HCT116 (cell line): ENCODE data around the gene TM9SF4. TPM values are rescaled to one million over a fixed set of nuclear protein-coding genes. Genes with fewer than 3 reads are reported as not detected.

ENCODE experiments used
- ATAC-seq: fragments of 200-7000 bp; cut with Tn5 transposase; 2 replicates; pipeline ENCODE4 v1.9.1; 2020; ENCODE audit warnings: mild to moderate bottlenecking, moderate library complexity
- BruUV-seq: library from RNA; stranded (reverse); fragments of 400-500 nt; replicated peaks from 2 replicates; lab custom pipeline; 2021; lab: Mats Ljungman, UMichigan
- CTCF ChIA-PET: fragments of 300-600 bp; sonication (Branson Sonifier 250); formaldehyde crosslinking; loops from one replicate; lab custom pipeline; 2021; ENCODE audit warnings: antibody characterized with exemption; lab: Charles Lee
- POLR2A ChIA-PET: fragments of 300-600, 350-600 bp; sonication (Branson Sonifier 250); formaldehyde crosslinking; loops from one replicate; lab custom pipeline; 2021; ENCODE audit warnings: antibody characterized with exemption; lab: Charles Lee
- RAD21 ChIA-PET, 2 experiments: fragments of 300-600 bp; sonication (Branson Sonifier 250); formaldehyde crosslinking; loops; one replicate each; lab custom pipeline; 2023; ENCODE audit warnings: low total read pairs in 2 of 2; ENCODE audit not compliant: uncharacterized antibody in 2 of 2, unreplicated experiment in 2 of 2, low non-redundant PET in 1 of 2; lab: Charles Lee
- DNase-seq: peaks from one replicate; pipeline ENCODE4 v3.0.0-alpha.2; 2010; ENCODE audit warnings: low read depth, low spot score
- H2AFZ ChIP-seq: fragments of 200-600 bp; shearing (Covaris generic), sonication (generic); 2 replicates; pipeline ENCODE4 v1.6.1; 2017; ENCODE audit warnings: low read depth, mixed run types, mixed read lengths, antibody characterized with exemption, low read length; ENCODE audit not compliant: poor library complexity, severe bottlenecking
- H3K27ac ChIP-seq: 2 replicates; pipeline ENCODE4 v1.5.1; 2012; ENCODE audit warnings: low read depth, low read length
- H3K27me3 ChIP-seq: fragments of 200-600 bp; sonication (generic); 2 replicates; pipeline ENCODE4 v1.6.1; 2016; ENCODE audit warnings: mixed run types, low read length, mixed read lengths; ENCODE audit not compliant: insufficient read depth
- H3K36me3 ChIP-seq, 2 experiments: fragments of 200-500 bp in 1 of 2; fragments of 200-600 bp in 1 of 2; sonication (Bioruptor generic) in 1 of 2; sonication (generic) in 1 of 2; 2 replicates each; pipeline versions ENCODE4 v1.5.1 to v1.6.1; 2014 to 2016; ENCODE audit warnings: low read length in 2 of 2, inconsistent platforms in 1 of 2, mixed read lengths in 1 of 2, mixed run types in 1 of 2; ENCODE audit not compliant: insufficient read depth in 2 of 2, control insufficient read depth in 1 of 2
- H3K4me1 ChIP-seq, 2 experiments: fragments of 200-600 bp in 1 of 2; sonication (generic) in 1 of 2; 2 replicates each; pipeline versions ENCODE4 v1.5.1 to v1.6.1; 2012 to 2017; ENCODE audit warnings: low read length in 2 of 2, inconsistent platforms in 1 of 2, mild to moderate bottlenecking in 1 of 2, mixed read lengths in 1 of 2, mixed run types in 1 of 2, moderate library complexity in 1 of 2; ENCODE audit not compliant: insufficient read depth in 2 of 2, control insufficient read depth in 1 of 2
- H3K4me2 ChIP-seq: fragments of 200-600 bp; sonication (generic); 2 replicates; pipeline ENCODE4 v1.6.1; 2017; ENCODE audit warnings: mixed run types, low read length, mixed read lengths
- H3K4me3 ChIP-seq, 2 experiments: fragments of 200-600 bp in 1 of 2; sonication (generic) in 1 of 2; replicated peaks in 1 of 2; 2 replicates each; pipeline ENCODE4 v1.5.1; 2011 to 2016; ENCODE audit warnings: low read length in 2 of 2, control low read depth in 1 of 2, low read depth in 1 of 2, mild to moderate bottlenecking in 1 of 2, mixed read lengths in 1 of 2, mixed run types in 1 of 2
- H3K79me2 ChIP-seq: fragments of 200-600 bp; sonication (generic); 2 replicates; pipeline ENCODE4 v1.6.1; 2017; ENCODE audit warnings: mild to moderate bottlenecking, mixed run types, low read length, moderate library complexity, mixed read lengths; ENCODE audit not compliant: insufficient read depth
- H3K9ac ChIP-seq: fragments of 200-600 bp; sonication (generic); 2 replicates; pipeline ENCODE4 v1.6.1; 2016; ENCODE audit warnings: low read length, mixed read lengths
- H3K9me2 ChIP-seq: fragments of 200-600 bp; sonication (generic), shearing (Covaris generic); 2 replicates; pipeline ENCODE4 v1.6.1; 2017; ENCODE audit warnings: mixed run types, mild to moderate bottlenecking, moderate library complexity; ENCODE audit not compliant: insufficient read depth
- H3K9me3 ChIP-seq, 2 experiments: fragments of 200-500 bp in 1 of 2; fragments of 200-600 bp in 1 of 2; sonication (Bioruptor generic) in 1 of 2; sonication (generic) in 1 of 2; 2 replicates each; pipeline ENCODE4 v1.6.1; 2014 to 2017; ENCODE audit warnings: low read length in 2 of 2, mixed read lengths in 2 of 2, inconsistent platforms in 1 of 2, low read depth in 1 of 2, mild to moderate bottlenecking in 1 of 2, mixed run types in 1 of 2, moderate library complexity in 1 of 2; ENCODE audit not compliant: control insufficient read depth in 1 of 2, insufficient read depth in 1 of 2
- H4K20me1 ChIP-seq: fragments of 200-600 bp; sonication (generic), shearing (Covaris generic); 2 replicates; pipeline ENCODE4 v1.6.1; 2017; ENCODE audit warnings: mixed run types, mild to moderate bottlenecking, moderate library complexity; ENCODE audit not compliant: insufficient read depth
- CEBPB ChIP-seq: IDR thresholded peaks from 2 replicates; pipeline ENCODE4 v1.6.1; 2012; ENCODE audit warnings: low read depth
- POLR2AphosphoS5 ChIP-seq: IDR thresholded peaks from 2 replicates; pipeline ENCODE4 v1.6.1; 2011; ENCODE audit warnings: mild to moderate bottlenecking, low read depth, low read length, moderate library complexity
- SIN3A ChIP-seq: IDR thresholded peaks from 2 replicates; pipeline ENCODE4 v1.6.1; 2012; ENCODE audit warnings: low read depth
- intact Hi-C: fragments of 100-400 bp; cut with micrococcal nuclease; formaldehyde crosslinking; loops from 2 replicates; pipeline ENCODE4 v1.10.0; 2022
- total RNA-seq: library from RNA; stranded (reverse); gene quantifications from one replicate; pipeline ENCODE4 v1.2.1, GENCODE V29; 2021; ENCODE audit not compliant: unreplicated experiment

The TM9SF4 gene
- total RNA-seq, 1 experiment from 2014 or later, result 51.2 TPM

DNA sequence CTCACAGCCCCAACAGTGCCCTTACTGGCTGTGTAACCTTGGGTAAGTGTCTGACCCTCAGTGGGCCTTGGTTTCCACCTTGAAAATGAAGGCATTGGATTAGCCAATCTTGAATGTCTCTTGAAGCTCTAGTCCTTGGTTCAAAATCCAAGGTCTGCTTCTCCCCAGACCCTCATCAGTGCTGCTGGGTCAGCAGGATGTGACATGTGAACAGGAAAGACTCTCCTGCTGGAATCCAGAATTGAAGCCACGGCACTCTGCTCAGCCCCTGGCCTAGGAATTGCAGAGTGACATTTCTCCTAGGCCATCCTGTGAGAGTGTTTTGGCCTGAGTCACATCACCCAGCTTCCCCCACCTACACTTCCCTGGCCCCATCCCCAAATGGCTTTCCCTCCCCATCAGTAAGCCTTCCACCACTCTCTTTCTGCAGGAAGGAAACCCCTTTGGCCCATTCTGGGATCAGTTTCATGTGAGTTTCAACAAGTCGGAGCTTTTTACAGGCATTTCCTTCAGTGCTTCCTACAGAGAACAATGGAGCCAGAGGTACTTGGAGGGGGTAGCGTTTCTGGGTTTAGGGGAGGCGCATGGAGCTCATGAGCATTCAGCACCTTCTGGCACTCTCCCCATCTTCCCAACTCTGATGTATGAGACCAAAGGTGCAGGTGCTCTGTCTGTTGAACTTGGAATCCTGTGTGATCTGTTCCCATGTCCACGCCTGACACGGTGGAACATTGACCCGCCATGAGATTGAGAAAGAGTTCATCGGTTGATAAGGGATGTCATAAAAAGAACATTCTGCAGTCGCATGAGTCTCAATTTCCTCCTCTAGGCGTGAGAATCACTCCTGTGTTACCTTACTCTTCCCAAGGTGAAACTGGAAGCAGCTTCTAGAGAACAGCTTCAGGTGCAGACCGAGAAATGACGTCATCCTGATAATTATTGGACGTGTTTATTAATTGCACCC is 106.9 kb downstream of the TM9SF4 start:
- intact Hi-C loops, result loop anchor here (10.0 kb wide), 1 partner anchor 62 kb away; no protein-coding TSS in a partner anchor
- no TSS peak for BruUV-seq
- H3K9me3 ChIP-seq, result no peaks in the 10 kb centered on the region

More for the DNA sequence above, 106.9 kb downstream of the TM9SF4 start:
- no peak for ATAC-seq
- ChIA-PET POLR2A (no interaction called here), CTCF (no interaction called here), RAD21 (no interaction called here)
- TF ChIP-seq POLR2AphosphoS5 (no peak), SIN3A (no peak), CEBPB (no peak)
- H3K27ac ChIP-seq, result no peak overlapping the region
- H3K79me2 ChIP-seq, result peaks cover 5% of the 10 kb centered on the region; the same call in 1 of the 2 replicates
- no peak for DNase-seq
- no peak overlapping the region for H3K4me2 ChIP-seq
- peaks cover 20 to 32% of the 10 kb centered on the region in 2 experiments; a peak in 3 of 4 replicates for H3K36me3 ChIP-seq
- no peaks in the 10 kb centered on the region for H3K4me1 ChIP-seq
- no peaks in the 10 kb centered on the region for H4K20me1 ChIP-seq
- H3K4me3 ChIP-seq, result no peak overlapping the region
- H3K9me2 ChIP-seq, result no peaks in the 10 kb centered on the region
- no peak overlapping the region for H2AFZ ChIP-seq
- H3K9ac ChIP-seq, result no peak overlapping the region
- H3K27me3 ChIP-seq, result no peaks in the 10 kb centered on the region

Other genes with a start within 250 kb of the TM9SF4 start
- gene DUSP15, start 239.2 kb upstream of the TM9SF4 start, total RNA-seq, result not detected
- not detected for gene TTLL9, start 239.1 kb upstream of the TM9SF4 start, total RNA-seq
- 18.7 TPM for gene PDRG1, start 157.7 kb upstream of the TM9SF4 start, total RNA-seq
- gene XKR7, start 141.6 kb upstream of the TM9SF4 start, total RNA-seq, result not detected
- gene CCM2L, start 99.3 kb upstream of the TM9SF4 start, total RNA-seq, result 1.4 TPM
- 0.17 TPM for gene HCK, start 57.5 kb upstream of the TM9SF4 start, total RNA-seq
- gene PLAGL2, start 98.0 kb downstream of the TM9SF4 start, total RNA-seq, result 18.3 TPM
- 34.5 TPM for gene POFUT1, start 98.2 kb downstream of the TM9SF4 start, total RNA-seq
- gene KIF3B, start 167.9 kb downstream of the TM9SF4 start, total RNA-seq, result 31.5 TPM
- 52.2 TPM for gene ASXL1, start 248.6 kb downstream of the TM9SF4 start, total RNA-seq